CD1c-positive myeloid dendritic cell (primary cell): ENCODE measurements around the gene USP44.

Source experiments
- DNase-seq: peaks from one replicate; pipeline ENCODE4 v3.0.0-alpha.2; 2016; ENCODE audit errors: extremely low spot score

The USP44 gene

GRCh38 chr12:95509300-95509699, 42.0 kb downstream of the USP44 start:
- no peak for DNase-seq

- DNase-seq, result no peak
Measured at GRCh38 chr12:95506707-95507523, 44.4 kb downstream of the USP44 start.

GRCh38 chr12:95505039-95505438, 46.2 kb downstream of the USP44 start:
- no peak for DNase-seq

GRCh38 chr12:95504140-95504539, 47.1 kb downstream of the USP44 start:
- DNase-seq, result no peak

- DNase-seq, result no peak
Measured at GRCh38 chr12:95499772-95500171, 51.5 kb downstream of the USP44 start.

- no peak for DNase-seq
Measured at GRCh38 chr12:95498968-95499367, 52.3 kb downstream of the USP44 start.

GRCh38 chr12:95497031-95497430, 54.2 kb downstream of the USP44 start:
- no peak for DNase-seq

GRCh38 chr12:95495433-95495832, 55.8 kb downstream of the USP44 start:
- no peak for DNase-seq

- DNase-seq, result no peak
Measured at GRCh38 chr12:95494888-95495287, 56.4 kb downstream of the USP44 start.

GRCh38 chr12:95492462-95492861, 58.8 kb downstream of the USP44 start:
- DNase-seq, result no peak

GRCh38 chr12:95487024-95487423, 64.3 kb downstream of the USP44 start:
- DNase-seq, result no peak

GRCh38 chr12:95484524-95484923, 66.8 kb downstream of the USP44 start:
- no peak for DNase-seq

GRCh38 chr12:95482564-95482963, 68.7 kb downstream of the USP44 start:
- peak; percentile 24 for DNase-seq

GRCh38 chr12:95481888-95482287, 69.4 kb downstream of the USP44 start:
- DNase-seq, result no peak

GRCh38 chr12:95481072-95481471, 70.2 kb downstream of the USP44 start:
- DNase-seq, result no peak

- no peak for DNase-seq
Measured at GRCh38 chr12:95480230-95480629, 71.0 kb downstream of the USP44 start.

- DNase-seq, result peak; percentile 11
Measured at GRCh38 chr12:95474660-95474958, 76.7 kb downstream of the USP44 start.

- peak; percentile 96 for DNase-seq
Measured at GRCh38 chr12:95473884-95474659, 77.2 kb downstream of the USP44 start, which contains the start of gene METAP2. Gene METAP2, plus strand, starts transcription at chr12:95474152. Its CDS starts 28 bp downstream, at chr12:95474180.

GRCh38 chr12:95473231-95473883, 77.9 kb downstream of the USP44 start:
- DNase-seq, result peak; percentile 58

GRCh38 chr12:95470300-95470699, 81.0 kb downstream of the USP44 start:
- no peak for DNase-seq
